Left hindlimb (tissue), 1 donor: Measurements from ENCODE around the gene ALDOC.
A peak's percentile ranks its signal among the peaks of the same experiment; 100 is the strongest.
"Not testable (repeated sequence)": the region's sequence is repeated elsewhere in the genome, so short reads cannot be mapped to it uniquely, and the experiment has no call there.

Experiments used
- DNase-seq: peaks from one replicate; pipeline ENCODE4 v3.0.0-alpha.2; 2018

ALDOC gene

DNA sequence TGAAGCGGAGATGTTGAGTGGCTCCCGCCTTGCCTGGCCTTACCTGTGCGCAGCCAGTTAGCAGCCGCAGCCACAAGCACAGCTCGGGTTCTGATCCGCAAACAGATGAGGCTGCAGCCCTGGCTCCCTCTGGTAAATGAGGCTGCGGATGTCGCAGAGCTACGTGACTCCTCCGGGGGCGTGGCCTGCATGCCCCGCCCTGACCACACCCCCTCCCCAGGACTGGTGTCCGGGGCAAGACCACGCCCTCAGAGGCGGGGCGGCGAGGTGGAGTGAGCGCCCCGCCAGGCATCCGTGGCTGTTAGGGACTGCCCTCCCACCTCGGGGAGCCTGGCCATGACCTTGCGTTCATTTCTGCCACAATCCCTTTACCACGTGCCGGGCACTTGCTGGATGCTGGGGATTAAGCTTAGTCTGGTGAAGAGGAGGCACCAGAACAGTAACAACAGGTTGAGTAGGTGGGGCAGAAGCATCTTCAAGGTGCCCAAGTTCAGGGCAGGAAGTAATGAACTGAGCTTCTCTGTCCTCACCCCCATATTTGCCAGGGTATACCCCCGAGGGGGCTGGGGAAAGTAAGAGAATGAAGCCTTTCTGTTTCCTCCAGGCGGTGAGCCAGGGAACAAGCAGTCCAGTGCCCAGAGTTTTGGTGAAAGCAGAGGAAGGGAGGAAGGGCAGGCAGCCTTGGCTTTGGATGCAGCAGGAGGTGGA, at the start of gene ALDOC:
Gene ALDOC, minus strand, starts transcription at position 138 of the 708 bp plus-strand sequence. CDS start 1,363 bp downstream, outside the sequence.
- peak; percentile 90 for DNase-seq

DNA sequence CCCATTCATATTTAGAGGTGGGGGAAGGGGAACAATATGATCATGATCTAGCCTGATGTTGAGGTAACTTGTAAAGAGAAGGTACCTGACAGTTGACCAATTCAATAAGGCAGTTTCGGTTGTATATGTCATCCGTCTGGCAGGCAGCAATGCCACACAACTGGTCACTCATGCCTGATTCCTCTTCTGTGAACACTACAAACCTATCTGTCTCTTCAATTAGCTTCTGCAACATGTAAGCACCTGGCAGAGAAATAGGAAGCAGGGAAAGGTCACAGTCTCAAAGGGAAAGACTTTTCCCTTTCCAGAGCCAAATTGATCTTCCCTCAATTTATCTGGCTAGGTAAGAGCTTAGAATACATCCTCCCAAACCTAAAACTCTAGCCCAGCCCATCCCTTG, 47.5 kb upstream of the ALDOC start:
- DNase-seq: no peak

DNA sequence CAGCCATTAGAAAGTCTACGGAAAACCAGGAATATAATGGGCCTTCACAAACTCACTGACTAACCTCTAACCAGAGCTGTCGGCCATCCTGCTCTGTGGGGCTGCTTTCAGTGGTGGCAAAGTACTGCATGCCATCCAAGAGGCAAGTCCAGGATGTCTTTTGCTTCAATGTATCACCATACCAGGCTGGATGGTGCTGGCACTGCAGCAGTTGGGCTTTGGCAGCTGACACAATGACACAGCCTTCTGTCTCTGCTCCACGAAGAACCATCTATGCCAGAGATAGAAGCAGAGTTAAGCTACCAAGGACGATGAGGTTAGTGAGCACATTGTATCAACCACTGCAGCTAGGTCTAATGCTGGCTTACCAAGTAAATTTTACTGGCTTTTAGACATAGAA, 47.0 kb upstream of the ALDOC start:
- no peak for DNase-seq

DNA sequence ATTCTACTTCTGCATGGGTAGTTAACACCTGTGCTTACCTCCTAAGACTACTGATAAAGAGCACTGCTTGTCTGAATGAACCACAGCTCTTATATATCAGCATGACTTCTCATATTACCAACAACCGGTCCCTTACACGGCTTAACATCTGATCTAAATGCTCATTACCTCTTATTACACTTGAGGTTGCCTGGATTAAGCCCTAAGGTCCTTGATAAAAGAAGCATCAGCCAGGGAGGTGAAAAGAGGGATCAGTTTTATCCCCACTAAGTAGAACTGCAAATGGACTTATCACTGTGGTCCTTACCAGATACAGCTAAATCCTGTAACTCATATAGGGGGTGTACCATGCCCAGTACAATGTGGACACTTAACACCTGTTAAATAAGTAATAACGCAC, 45.5 kb upstream of the ALDOC start:
- no peak for DNase-seq

DNA sequence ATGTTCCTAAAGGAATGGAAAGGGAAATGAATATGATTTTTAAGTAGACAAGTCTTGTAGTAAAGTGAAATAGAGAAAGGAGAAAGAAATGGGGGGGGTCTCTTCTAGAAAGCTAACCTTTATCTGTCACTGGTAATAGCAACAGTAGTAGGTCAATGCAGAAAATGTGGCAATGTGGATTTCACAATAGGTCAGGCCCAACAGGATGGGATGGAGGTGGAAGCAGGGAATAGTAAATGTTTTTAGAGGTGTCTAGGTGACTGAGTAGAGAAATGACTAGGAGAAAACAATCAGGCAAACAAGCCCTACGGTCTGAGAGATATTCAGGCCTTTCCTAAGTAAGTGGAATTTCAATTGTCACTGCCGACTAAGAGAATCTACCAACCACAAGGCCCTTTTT, 43.3 kb upstream of the ALDOC start:
- DNase-seq: no peak

DNA sequence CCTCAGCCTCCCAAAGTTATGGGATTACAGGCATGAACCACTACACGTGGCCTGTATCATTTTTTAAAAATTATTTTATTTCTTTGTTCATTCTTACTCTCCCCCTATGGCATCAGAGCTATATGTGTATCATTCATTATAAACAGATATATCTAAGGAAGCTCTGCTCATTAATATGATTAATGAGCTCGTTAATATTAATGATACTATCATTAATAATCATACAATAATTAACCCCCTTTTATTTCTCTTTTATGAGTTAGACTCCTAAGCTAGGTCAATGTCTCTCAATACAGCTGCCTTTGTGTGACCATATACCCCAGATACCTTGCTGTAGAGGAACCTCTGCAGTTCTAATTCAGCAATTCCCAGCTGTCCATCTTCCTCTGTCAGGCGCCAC, 41.8 kb upstream of the ALDOC start:
- DNase-seq: no peak

DNA sequence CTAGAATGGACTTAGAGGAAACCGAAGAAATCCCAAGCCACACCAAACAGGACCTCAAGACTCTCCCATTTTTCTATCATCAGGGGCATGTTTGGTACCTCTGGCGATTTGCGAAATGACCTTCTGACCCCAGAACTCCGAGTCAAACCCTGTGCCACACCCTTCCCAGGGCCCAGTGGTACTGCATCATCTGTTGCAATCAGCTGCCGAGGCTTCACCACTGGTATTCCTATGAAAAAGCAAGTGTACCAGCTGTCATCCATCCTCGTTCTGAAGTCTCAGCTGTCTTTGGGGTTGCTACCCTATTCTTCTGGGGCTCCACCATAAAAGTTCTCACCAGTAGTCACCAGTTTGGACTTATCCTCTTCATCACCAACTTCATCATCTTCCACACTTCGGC, 39.6 kb upstream of the ALDOC start:
- no peak for DNase-seq

DNA sequence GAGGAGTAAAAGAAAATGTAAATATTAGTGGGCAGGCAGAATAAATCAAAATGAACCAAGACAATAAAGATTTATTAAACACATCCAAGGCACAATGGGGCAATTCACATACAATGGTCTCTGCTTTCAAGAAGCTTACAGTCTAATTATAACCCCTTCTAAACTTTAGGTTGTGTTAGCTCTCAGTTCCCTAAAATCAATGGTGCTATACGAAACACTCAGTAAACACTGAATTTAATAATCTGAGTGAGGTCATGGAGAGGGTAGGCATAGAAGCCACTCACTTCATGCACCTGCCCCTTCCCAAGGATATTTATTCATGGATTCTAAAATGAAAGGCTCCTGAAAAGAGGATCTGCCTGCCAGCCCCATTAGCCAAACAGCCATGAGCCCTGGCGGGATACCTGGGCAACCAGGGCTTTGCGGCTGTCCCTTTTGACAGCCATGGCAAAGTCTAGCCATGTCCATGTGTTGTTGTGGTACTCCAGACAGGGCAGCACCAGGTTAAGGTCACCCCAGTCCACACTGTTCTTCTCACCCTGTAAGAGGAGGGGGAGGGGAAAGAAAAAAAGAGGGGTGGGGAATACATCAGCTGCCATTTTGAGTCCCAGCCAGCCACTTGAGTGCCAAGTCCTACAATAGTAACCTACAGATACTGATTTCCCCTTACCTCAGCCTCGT, 38.7 kb upstream of the ALDOC start:
- no peak for DNase-seq

DNA sequence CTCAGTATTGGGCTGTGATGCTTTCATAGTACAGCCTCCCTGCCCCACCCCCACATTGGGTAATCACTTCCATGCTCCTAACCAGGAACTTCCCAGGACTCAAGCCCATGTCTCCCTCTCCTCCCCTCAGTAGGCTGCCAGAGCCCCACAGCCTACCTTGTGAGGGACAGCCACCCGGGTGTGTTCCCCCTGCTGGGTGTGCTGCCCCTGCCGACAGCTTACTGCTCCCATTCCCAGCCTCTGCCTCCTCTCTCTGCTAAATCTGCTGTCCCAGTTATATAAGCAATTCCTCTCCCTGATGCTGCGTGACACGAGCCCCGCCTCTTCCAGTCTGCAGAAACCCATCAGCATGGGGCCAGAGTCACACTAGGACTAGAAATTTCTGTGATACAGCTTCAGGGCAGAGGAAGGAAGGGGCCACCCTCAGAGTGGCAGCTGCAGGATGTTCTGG, 37.3 kb upstream of the ALDOC start, which contains the start of gene RSKR:
Gene RSKR, minus strand, starts transcription at position 255 of the 451 bp plus-strand sequence. Its CDS starts 24 bp downstream, at position 231.
- no peak for DNase-seq

DNA sequence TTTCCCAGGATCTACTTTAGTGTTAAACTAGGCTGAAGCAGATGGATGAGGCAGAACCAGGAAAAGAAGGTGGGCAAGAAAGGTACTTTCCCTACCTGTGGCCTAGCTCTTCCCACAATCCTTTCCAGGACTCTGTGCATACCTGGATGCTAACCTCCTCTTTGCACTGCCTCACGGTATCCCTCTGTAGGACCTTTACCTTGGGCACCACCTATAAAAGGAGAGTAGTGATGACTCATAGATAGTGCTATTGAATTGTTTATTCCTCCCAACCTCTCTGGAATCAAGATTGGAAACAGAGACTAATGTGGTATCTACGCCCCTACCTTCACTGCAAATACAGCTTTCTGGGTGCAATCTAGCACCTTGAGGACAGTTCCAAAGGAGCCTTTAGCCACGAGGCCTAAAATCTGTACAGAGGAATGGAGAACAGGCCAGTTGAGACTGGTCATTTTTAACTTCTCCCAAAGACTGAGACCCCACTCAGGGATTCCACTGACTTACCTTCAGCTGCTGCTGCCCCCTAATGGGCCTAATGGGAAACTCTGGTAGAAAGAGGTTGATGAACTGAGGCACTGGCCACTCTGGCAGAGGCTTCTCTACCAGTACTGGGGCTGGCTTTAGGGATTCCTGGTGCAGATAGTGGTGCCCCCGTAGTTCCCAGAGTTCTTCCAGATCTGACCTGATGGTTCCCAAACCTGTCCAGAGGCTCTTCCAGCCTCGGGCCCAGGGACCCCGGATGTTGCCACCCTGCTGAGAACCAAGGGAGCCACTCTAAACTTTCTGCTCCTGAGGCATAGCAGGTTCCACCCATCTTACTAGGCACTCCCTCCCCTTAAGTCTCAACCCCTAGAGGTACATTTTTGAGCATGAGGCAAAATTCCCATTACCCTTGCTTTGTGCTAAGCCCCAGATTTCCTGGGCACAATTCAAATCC, 36.5 kb upstream of the ALDOC start:
- no peak for DNase-seq

DNA sequence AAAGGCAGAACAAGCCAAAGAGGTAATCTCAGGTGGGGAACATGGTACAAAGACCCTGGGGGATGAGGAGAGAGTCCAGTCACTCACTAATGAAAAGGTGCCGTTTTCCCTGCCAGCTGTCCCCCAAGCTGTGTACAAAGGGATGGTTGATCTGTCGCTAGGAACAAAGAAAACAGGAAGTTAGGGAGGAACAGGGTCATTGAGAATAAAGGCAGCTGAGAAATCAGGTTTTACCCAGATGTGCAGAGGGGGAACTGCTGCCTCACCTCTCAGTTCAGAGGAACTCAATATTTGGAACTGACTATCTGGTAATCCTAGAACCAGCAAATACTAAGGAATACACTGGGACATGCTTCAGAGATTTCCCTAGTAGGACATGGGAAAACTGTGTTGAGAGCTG, 35.8 kb upstream of the ALDOC start:
- DNase-seq: no peak

DNA sequence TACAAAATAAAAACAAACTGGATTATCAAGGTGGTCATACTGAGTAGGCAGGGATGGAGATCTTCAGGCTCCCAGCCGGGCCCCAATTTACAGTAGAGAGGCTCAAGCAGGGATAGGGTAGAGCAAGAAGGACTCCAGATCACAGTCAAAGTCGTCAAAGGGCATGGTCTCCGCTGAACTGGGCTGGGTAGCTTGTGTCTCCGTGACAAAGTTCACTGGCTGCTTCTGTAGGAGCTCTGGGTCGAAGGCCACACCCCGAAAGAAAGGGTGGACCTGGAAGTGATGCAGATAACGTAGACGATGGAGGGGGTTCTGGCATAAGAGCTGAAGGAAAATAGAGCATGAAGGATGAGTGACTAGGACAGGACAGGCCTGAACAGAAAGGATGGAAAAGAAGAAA, 33.7 kb upstream of the ALDOC start:
- DNase-seq: no peak

DNA sequence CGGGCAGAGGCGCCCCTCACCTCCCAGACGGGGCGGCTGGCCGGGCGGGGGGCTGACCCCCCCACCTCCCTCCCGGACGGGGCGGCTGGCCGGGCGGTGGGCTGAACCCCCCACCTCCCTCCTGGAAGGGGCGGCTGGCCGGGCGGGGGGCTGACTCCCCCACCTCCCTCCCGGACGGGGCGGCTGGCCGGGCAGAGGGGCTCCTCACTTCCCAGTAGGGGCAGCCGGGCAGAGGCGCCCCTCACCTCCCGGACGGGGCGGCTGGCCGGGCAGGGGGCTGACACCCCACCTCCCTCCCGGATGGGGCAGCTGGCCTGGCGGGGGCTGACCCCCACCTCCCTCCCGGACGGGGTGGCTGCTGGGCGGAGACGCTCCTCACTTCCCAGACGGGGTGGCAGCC, 27.3 kb upstream of the ALDOC start:
- not testable (repeated sequence) for DNase-seq

DNA sequence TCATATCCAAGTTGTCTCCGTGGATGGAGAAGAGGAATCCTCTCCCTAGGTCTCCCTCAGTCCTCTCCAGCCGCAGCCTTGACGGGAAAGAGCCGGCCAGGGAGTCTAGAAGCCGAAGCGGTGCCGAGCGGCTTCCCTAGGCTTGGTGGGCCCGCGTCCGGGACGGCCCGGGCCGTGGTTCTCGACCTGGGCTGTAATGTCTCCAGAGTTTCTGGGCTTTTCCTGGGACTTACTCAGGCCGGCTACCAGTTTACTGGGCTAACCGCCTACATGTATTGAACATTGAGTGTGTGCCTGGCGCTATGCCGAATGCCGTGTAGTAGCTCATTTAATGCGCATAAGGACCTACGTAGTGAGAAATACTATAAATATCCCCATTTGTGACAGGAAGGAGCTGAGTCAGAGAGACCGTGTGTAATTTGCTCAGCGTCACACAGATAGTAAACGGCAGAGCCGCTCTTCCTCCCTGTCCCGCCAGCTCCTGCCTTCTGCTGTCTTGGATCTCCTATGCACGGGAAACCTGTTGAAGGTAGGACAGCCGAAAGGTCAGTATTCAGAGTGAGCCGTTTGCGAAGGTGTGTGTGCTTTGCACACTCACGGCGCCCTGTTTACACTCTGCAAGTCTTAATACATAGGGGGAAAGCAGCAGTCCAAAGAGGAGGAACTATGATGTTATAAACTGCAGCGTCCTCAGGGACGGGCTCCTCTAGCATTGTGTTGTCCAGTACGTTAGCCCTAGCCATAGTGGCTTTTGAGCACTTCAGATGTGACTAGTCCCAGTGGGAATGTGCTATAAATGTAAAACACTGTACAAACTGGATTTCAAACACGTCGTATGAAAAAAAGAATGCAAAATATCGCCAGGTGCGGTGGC, 22.9 kb upstream of the ALDOC start:
- DNase-seq: peak; percentile 74

DNA sequence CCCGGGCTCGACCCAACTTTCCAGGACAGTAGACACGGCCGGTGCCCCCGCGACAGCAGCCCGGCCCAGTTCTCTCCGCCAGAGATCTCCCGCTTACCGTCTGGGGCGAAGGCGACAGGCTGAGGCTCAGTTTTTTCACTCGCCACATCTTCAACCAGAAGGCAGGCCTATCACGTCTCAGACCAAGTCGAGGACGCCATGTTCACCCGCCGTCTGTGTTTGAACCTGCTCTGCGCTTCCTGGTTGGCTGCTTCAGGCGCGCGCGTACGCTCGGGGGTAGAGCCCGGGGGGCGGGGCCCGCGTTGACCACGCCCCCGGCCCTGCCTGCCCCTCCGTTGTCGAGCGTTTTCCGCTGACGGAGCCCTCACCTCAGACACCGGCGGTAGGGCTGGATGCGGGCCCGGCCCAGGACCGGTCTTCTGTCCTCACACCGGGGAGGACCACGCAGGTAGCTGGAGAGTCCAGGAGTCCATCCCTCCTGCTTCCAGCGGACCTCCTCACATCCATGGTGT, 22.2 kb upstream of the ALDOC start, which contains the start of gene SPAG5:
Gene SPAG5, minus strand, starts transcription at position 227 of the 512 bp plus-strand sequence. Its CDS starts 79 bp downstream, at position 148.
- DNase-seq: peak; percentile 95

DNA sequence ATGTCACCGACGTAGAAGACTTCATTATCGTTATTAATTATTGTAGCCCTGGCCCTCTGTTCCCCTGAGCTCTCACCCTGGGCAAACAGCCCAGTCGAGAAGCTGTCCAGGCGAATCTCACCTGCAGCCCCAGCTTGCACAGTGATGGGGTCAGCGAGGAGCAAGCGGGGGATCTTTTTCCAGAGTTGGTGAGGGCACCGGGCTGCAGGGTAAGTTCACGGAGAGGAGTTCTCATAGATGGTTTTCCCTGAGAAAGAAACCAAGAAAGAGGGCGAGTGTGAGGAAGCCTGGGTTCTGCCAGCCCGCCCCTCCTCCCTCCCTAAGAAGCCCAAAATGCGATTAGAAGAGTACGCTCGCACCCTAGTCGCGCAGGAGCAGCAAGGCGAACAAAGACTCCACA, 21.7 kb upstream of the ALDOC start:
- DNase-seq: no peak

DNA sequence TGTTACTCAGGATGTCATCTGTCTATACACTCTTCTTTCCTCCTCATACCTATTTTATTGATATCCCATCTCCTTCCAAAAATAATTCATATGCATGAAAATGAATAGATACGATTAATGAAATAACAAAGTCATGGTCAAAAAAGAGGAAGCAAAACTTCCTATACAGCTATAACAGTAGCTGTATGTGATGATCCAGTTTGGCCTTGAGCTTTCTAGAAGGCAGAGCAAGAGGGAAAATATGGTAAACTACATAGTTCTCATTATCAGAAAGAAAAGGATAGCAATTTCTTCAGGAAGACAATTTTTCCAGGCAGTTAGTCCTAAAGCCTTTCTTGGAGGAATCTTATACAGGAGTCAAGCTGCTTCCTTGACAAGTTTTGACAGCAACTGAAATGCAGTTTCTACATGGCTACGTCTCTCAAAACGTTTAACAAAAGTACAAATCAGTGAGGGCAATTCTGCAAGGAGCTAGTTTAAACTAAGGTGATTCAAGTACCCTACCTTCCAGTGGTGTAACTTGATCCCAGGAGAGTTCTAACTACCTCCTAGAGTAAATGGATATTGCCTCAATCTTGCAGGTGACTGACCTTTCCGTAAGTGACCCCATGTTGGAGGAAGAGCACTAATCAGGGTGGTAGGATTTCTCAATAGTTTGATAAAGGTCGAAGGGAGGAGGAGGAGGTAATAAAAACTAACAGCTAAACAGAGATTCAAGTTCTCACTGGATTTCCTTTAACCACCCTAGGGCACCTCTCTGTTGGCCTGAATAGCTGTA, 21.1 kb upstream of the ALDOC start:
- DNase-seq: no peak

DNA sequence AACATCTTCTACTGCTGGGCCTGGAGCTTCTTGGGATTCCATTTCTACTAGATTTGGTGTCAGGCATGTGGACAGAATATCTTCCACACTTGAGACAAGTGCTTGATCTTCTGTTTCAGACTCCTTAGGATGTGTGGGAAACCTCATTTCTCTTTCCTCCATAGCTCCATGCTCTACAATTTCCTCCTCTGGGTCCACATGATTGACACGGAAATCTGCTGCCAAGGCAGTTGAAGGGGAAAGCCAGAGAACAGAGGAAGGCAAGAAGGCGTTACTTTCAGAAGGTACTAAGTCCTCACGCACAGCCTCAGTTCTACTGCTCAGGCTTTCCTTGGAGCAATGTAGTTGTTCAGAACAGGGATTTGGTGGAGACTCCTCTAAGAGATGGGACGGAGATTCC, 15.6 kb upstream of the ALDOC start:
- DNase-seq: no peak

DNA sequence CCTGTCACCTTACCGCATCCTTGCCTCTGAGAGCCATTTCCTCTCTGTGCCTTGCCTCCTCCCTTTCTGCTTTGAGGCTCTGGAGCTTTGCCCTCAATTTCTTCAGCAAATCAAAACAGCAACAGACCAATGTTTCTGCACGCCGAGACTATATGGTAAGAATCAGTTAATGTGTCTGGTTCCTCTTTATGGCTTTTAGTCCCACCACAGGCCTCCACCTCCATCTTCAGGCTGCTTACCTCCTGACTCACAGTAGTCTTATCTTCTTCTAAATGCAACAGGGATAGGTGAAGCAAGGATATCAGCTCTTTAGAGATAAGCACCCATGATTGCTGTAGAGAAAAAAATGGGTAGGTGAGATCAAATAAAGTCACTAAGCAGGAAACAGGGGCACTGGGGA, 9.2 kb upstream of the ALDOC start:
- DNase-seq: no peak

DNA sequence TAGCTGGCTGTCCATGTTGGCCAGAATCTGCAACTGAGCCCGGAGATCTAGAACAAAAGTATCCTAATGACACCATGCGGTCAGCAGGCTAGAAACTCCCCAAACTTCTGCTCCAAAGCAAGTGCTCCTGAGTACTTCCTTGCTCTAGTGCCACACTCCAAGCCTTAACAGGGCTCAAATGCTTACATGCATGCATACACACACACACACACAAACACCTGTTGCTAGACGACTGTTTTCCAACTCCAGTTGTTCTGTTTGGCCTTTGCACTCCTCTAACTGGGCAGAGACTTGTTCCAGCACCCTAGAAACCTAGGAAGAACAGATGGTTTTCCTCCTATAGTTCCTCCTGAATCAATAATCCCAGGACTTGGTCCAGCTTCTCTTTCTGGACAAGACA, 7.7 kb upstream of the ALDOC start:
- DNase-seq: no peak

DNA sequence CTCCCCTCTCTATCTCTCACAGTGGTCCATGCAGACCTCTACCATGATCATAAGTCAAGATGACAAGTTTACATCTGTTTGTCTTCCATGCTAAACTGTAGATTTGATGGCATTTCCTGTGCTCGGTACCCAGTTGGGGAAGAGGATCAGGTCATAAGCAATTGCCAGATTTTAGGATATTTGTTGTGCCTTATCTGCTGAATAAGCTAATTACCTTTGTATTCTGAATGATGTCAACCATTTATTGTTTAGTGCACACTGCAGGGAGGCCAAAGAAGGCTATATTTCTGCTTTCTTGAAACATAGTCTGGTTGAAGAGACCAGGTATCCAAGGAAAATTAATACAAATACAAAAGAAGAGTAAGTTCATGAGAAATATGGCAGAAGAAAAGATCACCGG, 5.8 kb upstream of the ALDOC start:
- no peak for DNase-seq
